ENCODE measurements around the gene ADCY2. TPM values are rescaled to one million over a fixed set of nuclear protein-coding genes. Genes with fewer than 3 reads are reported as not detected.

ADCY2 gene
- polyA plus RNA-seq, 1 donor (not counting 4 experiments of a cell fraction or from before 2014, with no cell fraction given): 0.13 TPM

GRCh38 chr5:7663808-7664207 is 267.9 kb downstream of the ADCY2 start:
- no peak overlapping the region for H3K4me2 ChIP-seq (ENCODE audit: control insufficient read depth, extremely low read depth, insufficient read depth, low read depth, low read length)
- H3K9me3 ChIP-seq (ENCODE audit: control insufficient read depth, low read depth, low read length): no peaks in the 10 kb centered on the region
- no peak overlapping the region for H3K27ac ChIP-seq (ENCODE audit: control insufficient read depth, insufficient read depth, low read length)
- FAIRE-seq: no peak
- no peaks in the 10 kb centered on the region for H3K9me1 ChIP-seq (ENCODE audit: control insufficient read depth, extremely low read depth, insufficient read depth, low read length)
- H4K20me1 ChIP-seq (ENCODE audit: control insufficient read depth, extremely low read depth, insufficient read depth, low read length): no peaks in the 10 kb centered on the region
- H3K4me1 ChIP-seq (ENCODE audit: control insufficient read depth, extremely low read depth, insufficient read depth, low read length): peaks cover 19% of the 10 kb centered on the region
- dilution Hi-C loops (cut with MboI; ENCODE audit: extremely low pct_ligation_motif_present, low sequenced_read_pairs): no loop called here
- no peaks in the 10 kb centered on the region for H3K79me2 ChIP-seq (ENCODE audit: control insufficient read depth, insufficient read depth, low read length)
- no peak overlapping the region for H3K4me3 ChIP-seq (ENCODE audit: control insufficient read depth in 2 of 3, extremely low read depth in 1 of 3, insufficient read depth in 2 of 3, low read depth in 1 of 3, low read length in 3 of 3)
- H3K27me3 ChIP-seq (ENCODE audit: control insufficient read depth, extremely low read depth, insufficient read depth, low read length): no peaks in the 10 kb centered on the region
- H3K9ac ChIP-seq (ENCODE audit: control insufficient read depth, extremely low read depth, insufficient read depth, low read length): no peak overlapping the region
- H3K36me3 ChIP-seq (ENCODE audit: control insufficient read depth in 2 of 2, extremely low read depth in 1 of 2, insufficient read depth in 2 of 2, low read length in 2 of 2): no peaks in the 10 kb centered on the region
- no peak for TF ChIP-seq EZH2 (IDR thresholded peaks at IDR 0.05; ENCODE audit: low read length)
- no peak for TF ChIP-seq CTCF (optimal IDR thresholded peaks at IDR 0.05 in 1 of 3, IDR thresholded peaks at IDR 0.05 in 1 of 3, conservative IDR thresholded peaks at IDR 0.05 in 1 of 3; ENCODE audit: extremely low read depth in 1 of 3, insufficient read depth in 2 of 3, low read length in 3 of 3)
- H2AFZ ChIP-seq (ENCODE audit: control insufficient read depth, low read length): no peak overlapping the region
- no peak for DNase-seq (ENCODE audit: low read depth, low spot score)

GRCh38 chr5:7664208-7664607 is 268.3 kb downstream of the ADCY2 start:
- Histone ChIP-seq H3K79me2 (ENCODE audit: control insufficient read depth, insufficient read depth, low read length) (no peaks in the 10 kb centered on the region), H3K27me3 (ENCODE audit: control insufficient read depth, extremely low read depth, insufficient read depth, low read length) (no peaks in the 10 kb centered on the region), H3K4me2 (ENCODE audit: control insufficient read depth, extremely low read depth, insufficient read depth, low read depth, low read length) (no peak overlapping the region), H3K9ac (ENCODE audit: control insufficient read depth, extremely low read depth, insufficient read depth, low read length) (no peak overlapping the region), H4K20me1 (ENCODE audit: control insufficient read depth, extremely low read depth, insufficient read depth, low read length) (no peaks in the 10 kb centered on the region), H3K4me1 (ENCODE audit: control insufficient read depth, extremely low read depth, insufficient read depth, low read length) (peaks cover 20% of the 10 kb centered on the region), H3K9me1 (ENCODE audit: control insufficient read depth, extremely low read depth, insufficient read depth, low read length) (no peaks in the 10 kb centered on the region), H2AFZ (ENCODE audit: control insufficient read depth, low read length) (no peak overlapping the region), H3K36me3 (ENCODE audit: control insufficient read depth in 2 of 2, extremely low read depth in 1 of 2, insufficient read depth in 2 of 2, low read length in 2 of 2) (no peaks in the 10 kb centered on the region), H3K4me3 (ENCODE audit: control insufficient read depth in 2 of 3, extremely low read depth in 1 of 3, insufficient read depth in 2 of 3, low read depth in 1 of 3, low read length in 3 of 3) (no peak overlapping the region), H3K9me3 (ENCODE audit: control insufficient read depth, low read depth, low read length) (no peaks in the 10 kb centered on the region), H3K27ac (ENCODE audit: control insufficient read depth, insufficient read depth, low read length) (no peak overlapping the region)
- FAIRE-seq (no peak), DNase-seq (ENCODE audit: low read depth, low spot score) (no peak)
- dilution Hi-C loops (cut with MboI; ENCODE audit: extremely low pct_ligation_motif_present, low sequenced_read_pairs): no loop called here
- TF ChIP-seq CTCF (optimal IDR thresholded peaks at IDR 0.05 in 1 of 3, IDR thresholded peaks at IDR 0.05 in 1 of 3, conservative IDR thresholded peaks at IDR 0.05 in 1 of 3; ENCODE audit: extremely low read depth in 1 of 3, insufficient read depth in 2 of 3, low read length in 3 of 3) (no peak), EZH2 (IDR thresholded peaks at IDR 0.05; ENCODE audit: low read length) (no peak)

All from keratinocyte (primary cell).